HUES6 (cell line): ENCODE results near the gene CHRM1.

ENCODE experiments used
- H3K27ac ChIP-seq: 2 replicates; pipeline ENCODE4 v1.7.0; 2013; ENCODE audit warnings: low read depth, mild to moderate bottlenecking, low read length, inconsistent platforms
- H3K27me3 ChIP-seq: 2 replicates; pipeline ENCODE4 v1.6.1; 2013; ENCODE audit warnings: low read length; ENCODE audit not compliant: control insufficient read depth, insufficient read depth
- H3K36me3 ChIP-seq: 2 replicates; pipeline ENCODE4 v1.6.1; 2013; ENCODE audit warnings: low read length; ENCODE audit not compliant: control insufficient read depth, insufficient read depth
- H3K4me1 ChIP-seq: 2 replicates; pipeline ENCODE4 v1.6.1; 2013; ENCODE audit warnings: low read length; ENCODE audit not compliant: control insufficient read depth, insufficient read depth
- H3K4me3 ChIP-seq: 2 replicates; pipeline ENCODE4 v1.5.1; 2013; ENCODE audit warnings: low read depth, low read length
- H3K9ac ChIP-seq: one replicate; pipeline ENCODE4 v1.6.1; 2013; ENCODE audit warnings: mild to moderate bottlenecking, low read length
- H3K9me3 ChIP-seq: 2 replicates; pipeline ENCODE4 v1.6.1; 2013; ENCODE audit warnings: low read depth, low read length; ENCODE audit not compliant: control insufficient read depth, insufficient read depth

The CHRM1 gene

DNA sequence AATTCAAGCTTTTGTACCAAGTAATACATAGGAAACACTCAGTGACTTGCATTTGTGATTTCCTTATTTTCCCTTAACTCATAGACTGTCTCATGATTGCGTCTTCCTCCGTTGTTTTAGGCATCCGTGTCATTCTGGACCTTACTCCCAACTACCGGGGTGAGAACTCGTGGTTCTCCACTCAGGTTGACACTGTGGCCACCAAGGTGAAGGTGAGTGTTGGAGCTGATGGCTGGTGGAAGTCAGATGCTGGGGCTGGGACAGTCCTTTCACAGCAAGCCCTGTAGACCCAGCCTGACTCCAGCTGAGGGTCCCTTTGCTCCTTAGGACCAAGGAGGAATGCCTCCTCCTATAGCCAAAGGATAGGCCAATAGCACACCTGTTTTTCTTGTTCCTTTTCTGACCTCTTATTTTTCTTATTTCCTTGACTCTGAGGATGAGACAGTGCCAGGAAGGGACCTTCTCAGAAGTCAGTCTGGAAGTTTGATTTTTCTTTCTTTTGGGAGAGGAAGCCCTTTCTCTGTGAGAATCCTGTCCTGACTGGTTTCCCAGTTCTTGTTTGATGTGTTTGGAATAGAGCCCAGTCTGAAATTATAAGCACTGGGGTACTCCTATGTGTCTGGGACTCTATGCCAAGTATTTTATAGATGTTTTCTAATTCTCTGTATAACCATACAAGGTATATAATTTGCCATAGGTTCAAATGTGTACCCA is 38.2 kb downstream of the CHRM1 start:
- H3K9me3 ChIP-seq, result no peaks in the 10 kb centered on the region
- H3K36me3 ChIP-seq, result peaks cover 85% of the 10 kb centered on the region
- peak overlapping the region; percentile 93 for H3K4me3 ChIP-seq
- peak overlapping the region; percentile 98 for H3K27ac ChIP-seq
- H3K9ac ChIP-seq, result peak overlapping the region; percentile 98
- no peaks in the 10 kb centered on the region for H3K27me3 ChIP-seq
- peaks cover 38% of the 10 kb centered on the region for H3K4me1 ChIP-seq

DNA sequence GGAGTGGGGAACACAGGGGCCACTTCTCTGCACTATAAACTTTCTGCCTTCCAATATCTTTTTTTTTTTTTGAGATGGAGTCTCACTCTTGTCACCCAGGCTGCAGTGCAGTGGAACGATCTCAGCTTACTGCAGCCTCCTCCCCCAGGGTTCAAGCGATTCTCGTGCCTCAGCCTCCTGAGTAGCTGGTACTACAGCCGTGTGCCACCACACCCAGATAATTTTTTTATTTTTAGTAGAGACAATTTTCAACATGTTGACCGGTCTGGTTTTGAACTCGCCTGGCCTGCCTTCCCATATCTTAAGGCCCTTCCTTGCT is 38.8 kb downstream of the CHRM1 start:
- H3K27ac ChIP-seq, result peak overlapping the region; percentile 98
- peak overlapping the region; percentile 93 for H3K4me3 ChIP-seq
- no peaks in the 10 kb centered on the region for H3K27me3 ChIP-seq
- H3K9me3 ChIP-seq, result no peaks in the 10 kb centered on the region
- H3K9ac ChIP-seq, result peak overlapping the region; percentile 98
- H3K36me3 ChIP-seq, result peaks cover 85% of the 10 kb centered on the region
- peaks cover 38% of the 10 kb centered on the region for H3K4me1 ChIP-seq

DNA sequence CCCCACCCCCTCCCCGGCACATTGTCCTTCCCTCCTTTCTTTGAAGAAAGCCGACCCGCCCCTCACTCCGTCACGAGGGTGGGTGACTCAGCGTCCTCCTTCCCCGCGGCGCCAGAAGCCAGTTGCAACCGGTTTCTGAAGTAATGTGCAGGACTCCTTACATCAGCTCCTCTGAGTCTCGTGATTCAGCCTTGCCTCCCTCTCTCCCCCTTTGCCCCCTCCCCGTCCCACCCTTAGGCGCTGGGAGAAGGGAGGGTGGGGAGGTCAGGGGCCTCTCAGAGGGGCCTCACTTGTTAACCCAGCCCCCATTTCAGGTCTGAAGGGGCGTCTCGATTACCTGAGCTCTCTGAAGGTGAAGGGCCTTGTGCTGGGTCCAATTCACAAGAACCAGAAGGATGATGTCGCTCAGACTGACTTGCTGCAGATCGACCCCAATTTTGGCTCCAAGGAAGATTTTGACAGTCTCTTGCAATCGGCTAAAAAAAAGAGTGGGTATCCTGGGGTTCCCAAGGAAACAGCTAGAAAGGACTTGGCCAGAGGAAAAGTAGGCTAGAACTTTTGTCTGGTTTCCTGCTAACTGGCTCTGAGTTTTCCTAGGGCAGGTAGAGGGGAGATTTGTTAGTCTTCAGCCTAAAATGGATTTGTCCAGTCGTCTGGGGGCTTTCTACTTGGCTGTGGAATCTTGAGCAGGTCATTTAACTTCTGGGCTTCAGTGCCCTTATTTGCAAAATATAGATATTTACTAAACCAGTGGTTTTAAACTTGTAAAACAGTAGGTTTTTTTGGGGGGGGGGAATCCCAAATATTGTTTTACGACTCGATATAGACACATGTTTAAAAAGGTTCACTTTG is 39.4 kb downstream of the CHRM1 start:
- Histone ChIP-seq H3K27ac (peak overlapping the region; percentile 98), H3K4me1 (peaks cover 38% of the 10 kb centered on the region), H3K9me3 (no peaks in the 10 kb centered on the region), H3K36me3 (peaks cover 85% of the 10 kb centered on the region), H3K9ac (peak overlapping the region; percentile 98), H3K27me3 (no peaks in the 10 kb centered on the region), H3K4me3 (peak overlapping the region; percentile 93)

DNA sequence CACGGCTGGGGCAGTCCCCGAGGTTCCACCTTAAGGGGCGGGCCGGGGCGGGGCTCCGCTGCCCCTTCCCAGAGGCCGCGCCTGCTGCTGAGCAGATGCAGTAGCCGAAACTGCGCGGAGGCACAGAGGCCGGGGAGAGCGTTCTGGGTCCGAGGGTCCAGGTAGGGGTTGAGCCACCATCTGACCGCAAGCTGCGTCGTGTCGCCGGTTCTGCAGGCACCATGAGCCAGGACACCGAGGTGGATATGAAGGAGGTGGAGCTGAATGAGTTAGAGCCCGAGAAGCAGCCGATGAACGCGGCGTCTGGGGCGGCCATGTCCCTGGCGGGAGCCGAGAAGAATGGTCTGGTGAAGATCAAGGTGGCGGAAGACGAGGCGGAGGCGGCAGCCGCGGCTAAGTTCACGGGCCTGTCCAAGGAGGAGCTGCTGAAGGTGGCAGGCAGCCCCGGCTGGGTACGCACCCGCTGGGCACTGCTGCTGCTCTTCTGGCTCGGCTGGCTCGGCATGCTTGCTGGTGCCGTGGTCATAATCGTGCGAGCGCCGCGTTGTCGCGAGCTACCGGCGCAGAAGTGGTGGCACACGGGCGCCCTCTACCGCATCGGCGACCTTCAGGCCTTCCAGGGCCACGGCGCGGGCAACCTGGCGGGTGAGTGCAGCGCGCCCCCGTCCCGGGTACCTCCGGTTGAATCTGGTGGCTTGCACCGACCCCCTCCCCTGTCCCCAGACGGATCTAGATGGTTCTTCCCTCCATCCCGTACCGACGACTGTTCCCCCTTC is 40.2 kb downstream of the CHRM1 start, which contains the start of gene SLC3A2:
SLC3A2 (plus strand) TSS at position 94 of the 776 bp plus-strand sequence; CDS start at position 222, 128 bp downstream.
- H3K9me3 ChIP-seq, result no peaks in the 10 kb centered on the region
- peaks cover 85% of the 10 kb centered on the region for H3K36me3 ChIP-seq
- peaks cover 39% of the 10 kb centered on the region for H3K4me1 ChIP-seq
- H3K27me3 ChIP-seq, result no peaks in the 10 kb centered on the region
- peak within 1 kb of the TSS; percentile 98 for H3K27ac ChIP-seq
- H3K4me3 ChIP-seq, result peak within 1 kb of the TSS; percentile 93
- H3K9ac ChIP-seq, result peak within 1 kb of the TSS; percentile 98

DNA sequence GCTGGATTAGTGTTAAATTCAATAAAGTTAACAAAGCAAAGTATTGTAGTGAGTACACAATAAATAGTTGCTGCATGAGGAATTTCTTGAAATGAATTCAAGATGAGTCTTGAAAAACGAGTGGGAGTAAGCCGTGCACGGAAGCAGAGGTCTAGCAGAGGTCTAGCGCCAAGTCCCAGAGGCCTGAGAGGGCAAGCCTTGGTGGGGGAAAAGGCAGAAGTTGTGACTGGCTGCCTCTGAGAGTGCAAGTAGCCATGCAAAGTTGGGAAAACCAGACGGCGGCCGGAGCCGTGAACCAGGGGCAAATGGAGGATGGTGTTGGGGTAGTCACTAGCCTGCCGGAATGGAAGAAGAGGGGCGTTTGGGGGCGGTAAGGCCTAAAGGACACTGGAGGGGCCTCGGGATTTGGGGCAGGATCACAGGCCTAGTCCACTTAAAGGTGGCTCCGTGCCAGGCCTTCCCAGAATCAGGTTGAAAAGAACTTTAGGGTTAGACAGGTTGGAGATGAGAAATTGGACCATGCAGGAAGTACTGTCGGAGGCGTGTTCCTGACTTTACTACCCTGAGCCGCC is 40.8 kb downstream of the CHRM1 start:
- no peaks in the 10 kb centered on the region for H3K27me3 ChIP-seq
- peak overlapping the region; percentile 98 for H3K9ac ChIP-seq
- no peaks in the 10 kb centered on the region for H3K9me3 ChIP-seq
- peaks cover 42% of the 10 kb centered on the region for H3K4me1 ChIP-seq
- peak overlapping the region; percentile 98; the same call in 1 of the 2 replicates for H3K27ac ChIP-seq
- H3K36me3 ChIP-seq, result peaks cover 82% of the 10 kb centered on the region
- peak overlapping the region; percentile 93 for H3K4me3 ChIP-seq

DNA sequence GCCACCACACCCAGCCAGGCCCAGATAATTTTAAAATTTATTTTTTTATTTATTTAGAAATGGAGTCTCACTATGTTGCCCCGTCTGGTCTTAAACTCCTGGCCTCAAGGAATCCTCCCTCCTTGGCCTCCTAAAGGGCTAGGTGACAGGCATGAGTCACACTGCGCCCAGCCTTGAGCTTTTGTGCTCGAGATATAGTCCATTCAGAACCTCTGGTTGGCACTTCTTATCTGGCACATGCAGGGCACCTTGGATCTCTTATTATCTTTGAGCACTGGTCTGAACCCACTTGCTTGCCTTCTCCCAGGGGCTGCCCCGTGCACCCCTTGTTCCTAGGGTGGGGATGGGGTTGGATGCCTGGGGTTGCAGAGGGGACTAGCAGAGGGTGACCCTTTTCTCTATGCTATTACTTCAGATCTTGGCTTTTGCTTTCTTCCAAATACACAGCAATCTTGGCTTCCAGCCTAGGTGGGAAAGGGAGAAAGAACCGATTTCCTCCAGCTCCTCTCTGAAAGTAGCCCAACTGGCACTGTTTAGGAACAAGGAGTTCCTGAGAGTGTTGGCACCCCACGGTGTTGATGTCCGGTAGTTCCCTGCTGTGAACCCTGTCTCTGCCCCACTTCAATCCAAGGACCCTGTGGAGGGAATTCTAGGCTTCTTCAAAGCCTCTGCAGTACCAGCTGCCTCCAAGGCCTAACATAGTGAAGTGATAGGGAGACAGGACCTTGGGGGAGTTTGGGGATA is 41.8 kb downstream of the CHRM1 start:
- Histone ChIP-seq H3K9ac (peak overlapping the region; percentile 98), H3K9me3 (no peaks in the 10 kb centered on the region), H3K36me3 (peaks cover 81% of the 10 kb centered on the region), H3K4me1 (peaks cover 38% of the 10 kb centered on the region), H3K27me3 (no peaks in the 10 kb centered on the region), H3K27ac (no peak overlapping the region; the same call in 1 of the 2 replicates), H3K4me3 (peak overlapping the region; percentile 93)

DNA sequence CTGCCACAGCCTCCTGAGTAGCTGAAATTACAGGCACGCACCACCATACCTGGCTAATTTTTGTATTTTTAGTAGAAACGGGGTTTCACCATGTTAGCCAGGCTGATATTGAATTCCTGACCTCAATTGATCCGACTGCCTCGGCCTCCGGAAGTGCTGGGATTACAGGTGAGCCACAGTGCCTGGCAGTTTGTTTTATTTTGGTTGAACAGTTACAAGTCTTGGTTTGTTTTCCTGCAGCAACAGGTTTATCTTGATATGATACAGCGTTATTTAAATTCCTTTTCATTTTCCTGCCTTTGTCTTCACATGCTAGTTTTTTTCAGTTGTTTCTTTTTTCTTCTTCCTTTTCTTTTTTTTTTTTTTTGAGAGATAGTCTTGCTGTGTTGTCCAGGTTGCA is 44.5 kb downstream of the CHRM1 start:
- peaks cover 78% of the 10 kb centered on the region for H3K36me3 ChIP-seq
- H3K9ac ChIP-seq, result no peak overlapping the region
- H3K4me3 ChIP-seq, result no peak overlapping the region
- H3K27ac ChIP-seq, result no peak overlapping the region
- H3K4me1 ChIP-seq, result peaks cover 18% of the 10 kb centered on the region
- H3K27me3 ChIP-seq, result no peaks in the 10 kb centered on the region
- no peaks in the 10 kb centered on the region for H3K9me3 ChIP-seq

DNA sequence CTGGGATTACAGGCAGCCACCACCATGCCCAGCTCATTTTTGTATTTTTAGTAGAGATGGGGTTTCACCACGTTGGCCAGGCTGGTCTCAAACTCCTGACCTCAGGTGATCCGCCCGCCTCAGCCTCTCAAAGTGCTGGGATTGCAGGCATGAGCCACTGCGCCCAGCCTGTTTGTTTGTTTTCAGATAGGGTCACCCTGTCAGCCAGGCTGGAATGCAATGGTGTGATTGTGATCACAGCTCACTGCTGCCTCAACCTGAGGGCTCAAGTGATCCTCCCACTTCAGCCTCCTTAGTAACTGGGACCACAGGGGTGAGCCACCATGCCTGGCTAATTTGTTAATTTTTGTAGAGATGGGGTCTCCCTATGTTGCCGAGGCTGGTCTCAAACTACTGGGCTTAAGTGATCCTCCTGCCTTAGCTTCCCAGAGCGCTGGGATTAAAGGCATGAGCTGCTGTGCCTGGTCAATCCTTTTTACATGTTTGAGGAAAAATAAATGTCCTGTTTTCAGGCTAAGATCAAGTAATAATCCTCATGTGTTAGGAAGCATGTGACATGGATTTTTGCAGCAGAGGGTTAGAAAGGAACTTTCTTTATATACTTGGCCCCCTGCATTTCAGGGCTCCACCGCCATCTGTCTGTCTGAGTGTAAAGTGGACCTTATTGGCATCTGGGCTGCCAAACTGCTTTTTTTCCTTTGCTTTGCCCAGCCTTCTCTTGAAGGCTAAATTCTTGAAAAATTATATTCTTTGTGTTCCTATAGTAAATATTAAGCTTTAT is 45.3 kb downstream of the CHRM1 start:
- H3K36me3 ChIP-seq, result peaks cover 74% of the 10 kb centered on the region
- H3K27ac ChIP-seq, result no peak overlapping the region

DNA sequence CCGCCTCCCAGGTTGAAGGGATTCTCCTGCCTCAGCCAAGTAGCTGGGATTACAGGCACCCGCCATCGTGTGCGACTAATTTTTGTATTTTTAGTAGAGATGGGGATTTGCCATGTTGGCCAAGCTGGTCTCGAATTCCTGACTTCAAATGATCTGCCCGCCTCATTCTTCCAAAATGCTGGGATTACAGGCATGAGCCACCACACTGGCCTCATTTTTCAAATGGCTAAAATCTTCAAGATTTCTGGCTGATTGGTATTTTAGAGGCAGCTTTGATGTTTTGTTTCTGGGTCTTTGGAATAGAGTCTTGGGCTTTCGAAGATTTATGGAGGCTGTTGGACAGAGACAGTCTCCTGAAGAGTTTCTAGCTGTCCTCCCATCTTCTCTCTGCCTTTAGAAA is 46.3 kb downstream of the CHRM1 start:
- H3K27ac ChIP-seq, result no peak overlapping the region
- H3K9ac ChIP-seq, result no peak overlapping the region
- no peaks in the 10 kb centered on the region for H3K9me3 ChIP-seq
- H3K27me3 ChIP-seq, result no peaks in the 10 kb centered on the region
- peaks cover 12% of the 10 kb centered on the region for H3K4me1 ChIP-seq
- H3K36me3 ChIP-seq, result peaks cover 71% of the 10 kb centered on the region
- no peak overlapping the region for H3K4me3 ChIP-seq

More for the DNA sequence above, 45.3 kb downstream of the CHRM1 start:
- Histone ChIP-seq H3K27me3 (no peaks in the 10 kb centered on the region), H3K9ac (peak overlapping the region; percentile 10), H3K9me3 (no peaks in the 10 kb centered on the region), H3K4me3 (no peak overlapping the region), H3K4me1 (peaks cover 18% of the 10 kb centered on the region)
